Prostate gland (tissue), 2 donors: Measurements from ENCODE around the gene RIPK4.

Source experiments
- CTCF ChIP-seq, 4 experiments: fragments of 200-600 bp in 2 of 4; fragments of 450-650 bp in 2 of 4; sonication (generic) in 2 of 4; IDR thresholded peaks; 1 replicate in 3 of 4; 2 replicates in 1 of 4; pipeline ENCODE4 v1.5.1; 2016 to 2019; ENCODE audit warnings: antibody characterized with exemption in 4 of 4, mild to moderate bottlenecking in 2 of 4, moderate library complexity in 2 of 4
- POLR2A ChIP-seq: fragments of 450-650 bp; IDR thresholded peaks from one replicate; pipeline ENCODE4 v1.6.1; 2016; ENCODE audit warnings: antibody characterized with exemption, mild to moderate bottlenecking

- no peak for TF ChIP-seq CTCF (IDR thresholded peaks at IDR 0.05)
- no peak for TF ChIP-seq POLR2A
Measured at GRCh38 chr21:41733951-41734689, 32.7 kb downstream of the RIPK4 start.
